ENCODE measurements around the gene DIDO1.

DIDO1 gene

DNA sequence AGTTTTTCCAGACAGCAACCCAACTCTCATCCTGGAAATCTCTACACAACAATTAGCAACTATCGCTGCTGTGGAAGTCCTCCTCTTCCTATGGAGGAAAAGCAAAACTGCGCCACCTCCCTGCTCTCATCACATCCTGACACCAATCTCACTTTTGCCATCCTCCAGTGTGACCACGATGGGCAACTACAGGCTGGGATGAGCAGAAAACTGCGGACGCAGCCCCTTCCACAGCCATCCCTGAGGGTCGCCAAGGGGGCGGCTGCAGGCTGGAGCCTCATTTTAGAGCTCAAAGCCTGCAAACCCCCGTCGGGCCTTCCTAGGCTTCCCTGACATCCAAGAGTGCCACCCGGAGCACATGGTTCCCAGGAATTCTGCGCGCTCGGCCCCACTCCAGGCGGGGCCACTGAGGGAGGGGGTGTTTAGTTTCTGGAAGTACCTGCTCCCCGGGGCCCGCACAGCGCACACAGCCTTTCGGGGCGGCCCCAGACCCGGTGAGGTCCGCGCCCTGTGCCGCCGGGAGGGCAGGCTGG lies 65.8 kb downstream of the DIDO1 start:
- no peaks in the 10 kb centered on the region for H3K27me3 ChIP-seq (ENCODE audit: low read depth, low read length)
- peaks cover 63% of the 10 kb centered on the region for H3K79me2 ChIP-seq (ENCODE audit: low read length)
- peak overlapping the region; percentile 97 for H3K27ac ChIP-seq (ENCODE audit: low read length)
- H3K4me2 ChIP-seq (ENCODE audit: low read length) = peak overlapping the region; percentile 86
- H3K9ac ChIP-seq (ENCODE audit: low read length) = peak overlapping the region; percentile 95
- H4K20me1 ChIP-seq (ENCODE audit: insufficient read depth, low read length) = no peaks in the 10 kb centered on the region
- H2AFZ ChIP-seq (ENCODE audit: low read depth, low read length) = no peak overlapping the region
- no peak for TF ChIP-seq EZH2phosphoT487 (IDR thresholded peaks at IDR 0.05; ENCODE audit: low read depth)
- TF ChIP-seq, protein P1, sequence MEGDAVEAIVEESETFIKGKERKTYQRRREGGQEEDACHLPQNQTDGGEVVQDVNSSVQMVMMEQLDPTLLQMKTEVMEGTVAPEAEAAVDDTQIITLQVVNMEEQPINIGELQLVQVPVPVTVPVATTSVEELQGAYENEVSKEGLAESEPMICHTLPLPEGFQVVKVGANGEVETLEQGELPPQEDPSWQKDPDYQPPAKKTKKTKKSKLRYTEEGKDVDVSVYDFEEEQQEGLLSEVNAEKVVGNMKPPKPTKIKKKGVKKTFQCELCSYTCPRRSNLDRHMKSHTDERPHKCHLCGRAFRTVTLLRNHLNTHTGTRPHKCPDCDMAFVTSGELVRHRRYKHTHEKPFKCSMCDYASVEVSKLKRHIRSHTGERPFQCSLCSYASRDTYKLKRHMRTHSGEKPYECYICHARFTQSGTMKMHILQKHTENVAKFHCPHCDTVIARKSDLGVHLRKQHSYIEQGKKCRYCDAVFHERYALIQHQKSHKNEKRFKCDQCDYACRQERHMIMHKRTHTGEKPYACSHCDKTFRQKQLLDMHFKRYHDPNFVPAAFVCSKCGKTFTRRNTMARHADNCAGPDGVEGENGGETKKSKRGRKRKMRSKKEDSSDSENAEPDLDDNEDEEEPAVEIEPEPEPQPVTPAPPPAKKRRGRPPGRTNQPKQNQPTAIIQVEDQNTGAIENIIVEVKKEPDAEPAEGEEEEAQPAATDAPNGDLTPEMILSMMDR (IDR thresholded peaks at IDR 0.05; ENCODE audit: low read depth, low read length) = peak; percentile 36
- peaks cover 47% of the 10 kb centered on the region for H3K36me3 ChIP-seq (replicated peaks; ENCODE audit: low read depth, low read length)
- peak overlapping the region; percentile 97 for H3K4me3 ChIP-seq (ENCODE audit: low read length)
- no peaks in the 10 kb centered on the region for H3K9me3 ChIP-seq (ENCODE audit: insufficient read depth, low read length)
- peaks cover 54% of the 10 kb centered on the region for H3K4me1 ChIP-seq (ENCODE audit: low read length)

DNA sequence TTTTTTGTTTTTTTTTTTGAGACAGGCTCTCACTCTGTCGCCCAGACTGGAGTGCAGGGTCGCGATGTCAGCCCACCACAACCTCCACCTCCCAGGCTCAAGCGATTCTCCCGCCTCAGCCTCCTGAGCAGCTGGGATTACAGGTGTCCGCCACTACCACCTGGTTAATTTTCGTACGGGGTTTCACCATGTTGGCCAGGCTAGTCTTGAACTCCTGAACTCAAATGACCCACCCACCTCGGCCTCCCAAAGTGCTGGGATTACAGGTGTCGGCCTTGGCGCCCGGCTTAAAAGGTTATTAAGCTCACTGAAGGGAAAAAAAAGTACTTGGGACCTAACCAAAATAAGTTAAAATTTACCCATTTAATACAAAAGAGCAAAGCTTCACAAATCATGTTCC lies 66.6 kb downstream of the DIDO1 start:
- Histone ChIP-seq H3K79me2 (ENCODE audit: low read length) (peaks cover 70% of the 10 kb centered on the region), H3K9ac (ENCODE audit: low read length) (peak overlapping the region; percentile 95), H3K27ac (ENCODE audit: low read length) (peak overlapping the region; percentile 97), H3K4me1 (ENCODE audit: low read length) (peaks cover 62% of the 10 kb centered on the region), H4K20me1 (ENCODE audit: insufficient read depth, low read length) (peaks cover 3% of the 10 kb centered on the region; the same call in 1 of the 2 replicates), H2AFZ (ENCODE audit: low read depth, low read length) (no peak overlapping the region), H3K27me3 (ENCODE audit: low read depth, low read length) (no peaks in the 10 kb centered on the region), H3K9me3 (ENCODE audit: insufficient read depth, low read length) (no peaks in the 10 kb centered on the region), H3K4me3 (ENCODE audit: low read length) (peak overlapping the region; percentile 97), H3K4me2 (ENCODE audit: low read length) (peak overlapping the region; percentile 86), H3K36me3 (replicated peaks; ENCODE audit: low read depth, low read length) (peaks cover 53% of the 10 kb centered on the region)
- TF ChIP-seq, protein P1 (IDR thresholded peaks at IDR 0.05; ENCODE audit: low read depth, low read length) = no peak
- no peak for TF ChIP-seq EZH2phosphoT487 (IDR thresholded peaks at IDR 0.05; ENCODE audit: low read depth)

DNA sequence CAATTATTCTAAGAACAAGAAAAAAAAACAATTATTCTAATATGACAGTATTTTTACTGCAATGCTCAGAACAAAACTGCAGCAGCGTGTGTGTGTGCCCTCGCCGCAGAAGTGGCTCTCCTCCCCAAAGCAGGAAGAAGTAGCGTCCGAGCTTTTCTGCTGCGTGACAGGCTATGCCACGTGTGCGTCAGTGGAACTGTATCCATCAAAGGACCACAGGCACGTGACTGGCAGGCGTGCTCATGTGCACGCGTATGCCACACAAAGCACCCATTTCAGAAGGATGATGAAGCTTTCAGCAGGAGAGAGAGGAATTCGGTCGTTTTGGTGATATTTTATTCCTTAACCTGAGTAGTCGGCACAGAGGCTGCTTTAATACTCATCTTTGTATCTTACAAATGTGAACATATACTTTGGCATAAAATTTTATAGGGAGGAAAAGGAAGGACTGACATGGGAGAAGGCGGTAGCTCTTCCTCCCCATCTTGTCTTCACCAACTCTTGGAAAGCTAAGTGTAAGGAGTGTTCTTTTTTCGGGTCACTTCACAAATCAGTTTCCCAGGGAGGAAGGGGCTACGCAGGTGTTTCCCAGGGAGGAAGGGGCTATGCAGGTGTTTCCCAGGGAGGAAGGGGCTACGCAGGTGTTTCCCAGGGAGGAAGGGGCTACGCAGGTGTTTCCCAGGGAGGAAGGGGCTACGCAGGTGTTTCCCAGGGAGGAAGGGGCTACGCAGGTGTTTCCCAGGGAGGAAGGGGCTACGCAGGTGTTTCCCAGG lies 68.1 kb downstream of the DIDO1 start:
- Histone ChIP-seq H3K79me2 (ENCODE audit: low read length) (peaks cover 85% of the 10 kb centered on the region), H3K9ac (ENCODE audit: low read length) (peak overlapping the region; percentile 95), H4K20me1 (ENCODE audit: insufficient read depth, low read length) (peaks cover 17% of the 10 kb centered on the region), H3K4me1 (ENCODE audit: low read length) (peaks cover 73% of the 10 kb centered on the region), H3K9me3 (ENCODE audit: insufficient read depth, low read length) (no peaks in the 10 kb centered on the region), H3K4me3 (ENCODE audit: low read length) (peak overlapping the region; percentile 97), H2AFZ (ENCODE audit: low read depth, low read length) (no peak overlapping the region), H3K27me3 (ENCODE audit: low read depth, low read length) (no peaks in the 10 kb centered on the region), H3K4me2 (ENCODE audit: low read length) (peak overlapping the region; percentile 86), H3K27ac (ENCODE audit: low read length) (peak overlapping the region; percentile 97), H3K36me3 (replicated peaks; ENCODE audit: low read depth, low read length) (peaks cover 67% of the 10 kb centered on the region)
- TF ChIP-seq, protein P1 (IDR thresholded peaks at IDR 0.05; ENCODE audit: low read depth, low read length) = no peak
- no peak for TF ChIP-seq EZH2phosphoT487 (IDR thresholded peaks at IDR 0.05; ENCODE audit: low read depth)

DNA sequence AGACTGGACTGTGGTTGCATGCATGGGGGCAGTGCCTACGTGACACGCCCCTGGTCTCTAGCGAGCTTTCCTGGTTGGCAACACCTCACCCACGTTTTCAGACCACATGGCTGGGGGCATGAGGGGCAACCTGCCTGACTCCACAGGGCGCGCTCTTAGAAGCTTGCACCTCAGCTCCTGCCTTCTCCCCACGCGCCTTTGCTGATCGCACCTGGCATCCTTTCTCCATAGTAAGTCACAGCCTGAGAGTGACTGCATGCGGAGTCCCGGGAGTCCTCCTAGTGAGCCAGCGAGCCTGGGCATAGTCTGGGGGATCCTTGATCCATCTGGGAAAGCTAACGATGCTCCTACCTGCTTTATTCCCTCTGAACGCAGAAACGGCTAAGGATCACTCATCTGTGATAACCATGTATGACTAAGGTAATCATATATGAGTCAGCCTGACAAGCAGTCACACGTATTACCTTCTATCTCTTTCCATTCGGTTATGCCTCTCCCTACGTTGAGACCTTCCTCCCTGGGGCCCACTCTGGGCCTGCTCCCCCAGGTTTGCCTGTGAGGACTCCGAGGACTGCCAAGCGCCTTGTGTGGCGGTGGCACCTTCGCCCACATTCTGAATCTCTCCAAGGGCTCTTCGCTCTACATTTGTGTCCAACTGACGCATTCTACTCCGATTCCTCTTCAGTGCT lies 69.2 kb downstream of the DIDO1 start:
- Histone ChIP-seq H3K27me3 (ENCODE audit: low read depth, low read length) (no peaks in the 10 kb centered on the region), H3K4me3 (ENCODE audit: low read length) (peak overlapping the region; percentile 97), H2AFZ (ENCODE audit: low read depth, low read length) (no peak overlapping the region), H3K9ac (ENCODE audit: low read length) (peak overlapping the region; percentile 95), H3K4me2 (ENCODE audit: low read length) (peak overlapping the region; percentile 86), H3K9me3 (ENCODE audit: insufficient read depth, low read length) (no peaks in the 10 kb centered on the region), H3K4me1 (ENCODE audit: low read length) (peaks cover 69% of the 10 kb centered on the region), H3K79me2 (ENCODE audit: low read length) (peaks cover 96% of the 10 kb centered on the region), H3K27ac (ENCODE audit: low read length) (peak overlapping the region; percentile 97), H3K36me3 (replicated peaks; ENCODE audit: low read depth, low read length) (peaks cover 73% of the 10 kb centered on the region), H4K20me1 (ENCODE audit: insufficient read depth, low read length) (peaks cover 27% of the 10 kb centered on the region)
- TF ChIP-seq, protein P1 (IDR thresholded peaks at IDR 0.05; ENCODE audit: low read depth, low read length) = no peak
- TF ChIP-seq EZH2phosphoT487 (IDR thresholded peaks at IDR 0.05; ENCODE audit: low read depth) = no peak
